Kidney tubule cell (primary cell): ENCODE results near the gene NME9.
A peak's percentile ranks its signal among the peaks of the same experiment; 100 is the strongest.

Source experiments
- DNase-seq: peaks from one replicate; pipeline ENCODE4 v3.0.0-alpha.2; 2018; ENCODE audit warnings: low spot score

NME9 gene

GRCh38 chr3:138332472-138333073, 2.9 kb upstream of the NME9 start:
- peak; percentile 53 for DNase-seq

GRCh38 chr3:138331143-138331894, 1.7 kb upstream of the NME9 start:
- DNase-seq: no peak

- DNase-seq: no peak
Measured at GRCh38 chr3:138329984-138330293, 288 bp upstream of the NME9 start.

- no peak for DNase-seq
Measured at GRCh38 chr3:138328341-138328740, 1.3 kb downstream of the NME9 start.

- DNase-seq: no peak
Measured at GRCh38 chr3:138327831-138328230, 1.8 kb downstream of the NME9 start.

GRCh38 chr3:138326866-138327595, 2.6 kb downstream of the NME9 start:
- DNase-seq: no peak

- no peak for DNase-seq
Measured at GRCh38 chr3:138325990-138326389, 3.7 kb downstream of the NME9 start.

- no peak for DNase-seq
Measured at GRCh38 chr3:138323971-138324370, 5.7 kb downstream of the NME9 start.

GRCh38 chr3:138317687-138318086, 12.0 kb downstream of the NME9 start:
- DNase-seq: no peak

GRCh38 chr3:138314751-138315150, 14.9 kb downstream of the NME9 start:
- DNase-seq: peak; percentile 23

GRCh38 chr3:138310494-138310893, 19.2 kb downstream of the NME9 start:
- DNase-seq: no peak

- DNase-seq: no peak
Measured at GRCh38 chr3:138308783-138309182, 20.9 kb downstream of the NME9 start.

- no peak for DNase-seq
Measured at GRCh38 chr3:138307899-138308298, 21.8 kb downstream of the NME9 start.

- DNase-seq: no peak
Measured at GRCh38 chr3:138303474-138303873, 26.2 kb downstream of the NME9 start.

GRCh38 chr3:138300647-138301046, 29.0 kb downstream of the NME9 start:
- DNase-seq: no peak

GRCh38 chr3:138297876-138298275, 31.8 kb downstream of the NME9 start:
- no peak for DNase-seq

- DNase-seq: no peak
Measured at GRCh38 chr3:138297059-138297607, 32.5 kb downstream of the NME9 start.

- DNase-seq: no peak
Measured at GRCh38 chr3:138296639-138297038, 33.0 kb downstream of the NME9 start.

- DNase-seq: no peak
Measured at GRCh38 chr3:138289701-138290100, 40.0 kb downstream of the NME9 start.

- no peak for DNase-seq
Measured at GRCh38 chr3:138289260-138289659, 40.4 kb downstream of the NME9 start.

- no peak for DNase-seq
Measured at GRCh38 chr3:138284957-138285477, 44.6 kb downstream of the NME9 start.

- no peak for DNase-seq
Measured at GRCh38 chr3:138284079-138284478, 45.6 kb downstream of the NME9 start.

- DNase-seq: no peak
Measured at GRCh38 chr3:138282836-138283235, 46.8 kb downstream of the NME9 start.
